Tibial nerve (tissue), 3 donors: Measurements from ENCODE around the gene BCAS3.

Source experiments
- POLR2A ChIP-seq, 2 donors: fragments of 450-650 bp; IDR thresholded peaks; one replicate each; pipeline ENCODE4 v1.6.1; 2017; ENCODE audit warnings: antibody characterized with exemption in 2 of 2, mild to moderate bottlenecking in 2 of 2, moderate library complexity in 2 of 2
- TF ChIP-seq, protein P1 (sequence below), 5 experiments: fragments of 200-600 bp in 3 of 5; fragments of 450-650 bp in 2 of 5; sonication (generic) in 3 of 5; IDR thresholded peaks; one replicate each; pipeline ENCODE4 v1.5.1; 2016 to 2019; ENCODE audit warnings: antibody characterized with exemption in 5 of 5, mild to moderate bottlenecking in 3 of 5, moderate library complexity in 2 of 5

- TF ChIP-seq, protein P1, sequence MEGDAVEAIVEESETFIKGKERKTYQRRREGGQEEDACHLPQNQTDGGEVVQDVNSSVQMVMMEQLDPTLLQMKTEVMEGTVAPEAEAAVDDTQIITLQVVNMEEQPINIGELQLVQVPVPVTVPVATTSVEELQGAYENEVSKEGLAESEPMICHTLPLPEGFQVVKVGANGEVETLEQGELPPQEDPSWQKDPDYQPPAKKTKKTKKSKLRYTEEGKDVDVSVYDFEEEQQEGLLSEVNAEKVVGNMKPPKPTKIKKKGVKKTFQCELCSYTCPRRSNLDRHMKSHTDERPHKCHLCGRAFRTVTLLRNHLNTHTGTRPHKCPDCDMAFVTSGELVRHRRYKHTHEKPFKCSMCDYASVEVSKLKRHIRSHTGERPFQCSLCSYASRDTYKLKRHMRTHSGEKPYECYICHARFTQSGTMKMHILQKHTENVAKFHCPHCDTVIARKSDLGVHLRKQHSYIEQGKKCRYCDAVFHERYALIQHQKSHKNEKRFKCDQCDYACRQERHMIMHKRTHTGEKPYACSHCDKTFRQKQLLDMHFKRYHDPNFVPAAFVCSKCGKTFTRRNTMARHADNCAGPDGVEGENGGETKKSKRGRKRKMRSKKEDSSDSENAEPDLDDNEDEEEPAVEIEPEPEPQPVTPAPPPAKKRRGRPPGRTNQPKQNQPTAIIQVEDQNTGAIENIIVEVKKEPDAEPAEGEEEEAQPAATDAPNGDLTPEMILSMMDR (IDR thresholded peaks at IDR 0.05): no peak
- TF ChIP-seq POLR2A (IDR thresholded peaks at IDR 0.05): no peak
Measured at GRCh38 chr17:61201211-61201610, 523.6 kb downstream of the BCAS3 start.
